CD4-positive, alpha-beta T cell treated with Interleukin-17A for 4 hours (primary cell): Measurements from ENCODE around the gene DNAAF1.
"Not testable (repeated sequence)": the region's sequence is repeated elsewhere in the genome, so short reads cannot be mapped to it uniquely, and the experiment has no call there.

Experiments
- DNase-seq: peaks from one replicate; pipeline ENCODE4 v3.0.0-alpha.2; 2020; ENCODE audit warnings: mixed read lengths

Gene DNAAF1

DNA sequence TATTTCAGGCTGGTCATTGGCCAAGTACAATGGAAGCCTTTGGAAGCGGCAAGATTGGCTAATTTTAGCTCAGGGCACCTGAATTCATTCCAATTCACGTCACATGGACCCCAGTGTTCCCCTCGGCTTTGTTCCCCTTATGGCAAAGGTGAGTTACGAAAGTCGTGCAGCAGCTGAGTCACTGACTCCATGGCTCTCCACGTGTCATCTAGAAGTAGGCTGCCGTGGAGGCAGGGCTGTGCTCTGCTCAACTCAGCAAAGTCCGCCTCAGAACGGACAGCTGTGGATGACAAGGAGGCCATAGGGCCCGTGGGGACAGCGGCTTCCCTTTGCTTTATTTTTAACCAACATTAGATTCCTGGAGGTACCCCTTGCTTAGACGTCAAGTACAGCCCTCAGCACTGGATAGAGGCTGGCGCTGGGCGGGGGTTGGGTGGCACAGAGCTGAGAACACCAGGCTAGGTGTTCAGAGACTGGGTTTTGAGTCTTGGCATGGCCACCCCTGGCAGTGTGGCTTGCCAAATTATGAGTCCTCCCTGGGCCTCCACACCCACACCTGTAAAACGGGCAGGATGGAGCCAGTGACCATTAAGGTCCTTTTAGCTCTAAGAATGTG is 69.5 kb downstream of the DNAAF1 start:
- DNase-seq, result no peak

DNA sequence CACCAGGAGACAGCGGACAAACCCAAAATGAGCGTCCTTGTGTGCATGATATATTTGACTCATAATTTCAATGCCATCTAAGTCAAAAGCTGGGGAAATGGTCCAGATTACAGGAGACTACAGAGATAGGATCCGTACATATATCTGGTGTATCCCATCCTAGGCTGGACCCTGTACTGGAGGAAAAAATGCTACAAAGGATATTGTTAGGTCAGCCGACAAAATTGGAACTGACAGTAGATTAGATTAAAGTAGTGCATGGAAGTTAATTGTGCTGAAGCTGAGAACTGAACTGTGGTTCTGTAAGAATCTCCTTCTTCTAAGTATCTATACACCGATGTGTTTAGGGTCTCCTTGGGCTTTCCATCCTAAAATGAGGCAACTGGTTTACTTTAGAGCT is 70.4 kb downstream of the DNAAF1 start:
- DNase-seq, result no peak

DNA sequence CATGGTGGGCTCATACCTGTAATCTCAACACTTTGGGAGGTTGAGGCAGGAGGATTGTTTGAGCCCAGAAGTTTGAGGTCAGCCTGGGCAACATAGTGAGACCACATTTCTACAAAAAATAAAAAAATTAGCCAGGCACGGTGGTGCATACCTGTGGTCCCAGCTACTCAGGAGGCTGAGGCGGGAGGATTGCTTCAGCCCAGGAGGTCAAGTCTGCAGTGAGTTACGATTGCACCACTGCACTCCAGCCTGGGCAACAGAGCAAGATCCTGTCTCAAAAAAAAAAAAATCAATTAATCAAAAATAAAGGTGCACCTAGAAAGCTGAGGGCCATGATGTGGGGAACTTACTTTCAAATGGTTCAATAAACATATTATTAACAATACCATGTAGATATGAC is 71.0 kb downstream of the DNAAF1 start:
- not testable (repeated sequence) for DNase-seq

DNA sequence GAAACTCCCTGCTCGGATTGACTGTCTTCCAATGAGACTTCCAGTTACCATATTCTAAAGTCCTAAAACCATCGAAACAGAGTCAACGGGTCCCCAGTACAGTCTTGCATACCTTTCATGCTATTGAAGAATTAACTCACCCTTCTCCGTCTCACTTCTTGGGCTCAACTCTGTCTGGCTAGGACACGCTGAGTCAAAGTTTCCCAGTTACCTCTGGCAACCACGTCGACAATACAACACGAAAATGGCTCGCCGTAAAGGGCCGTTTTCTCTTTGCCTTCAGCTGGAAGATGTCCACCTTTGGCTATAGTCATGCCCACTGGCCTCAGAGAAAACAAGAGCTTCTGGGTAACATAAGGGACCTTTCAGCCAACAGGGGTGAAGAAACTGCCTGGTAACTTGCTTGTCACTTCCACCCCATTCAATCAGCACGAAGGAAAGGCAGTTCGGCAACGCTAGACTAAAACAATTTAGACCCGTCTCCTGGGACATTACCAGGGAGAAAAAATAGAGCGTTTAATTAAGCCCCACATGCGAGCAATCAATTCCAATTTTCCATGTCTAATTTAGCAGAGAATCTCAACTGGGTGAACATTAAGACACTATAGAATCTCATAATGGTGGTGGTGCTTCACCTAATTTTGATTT is 73.2 kb downstream of the DNAAF1 start:
- no peak for DNase-seq

DNA sequence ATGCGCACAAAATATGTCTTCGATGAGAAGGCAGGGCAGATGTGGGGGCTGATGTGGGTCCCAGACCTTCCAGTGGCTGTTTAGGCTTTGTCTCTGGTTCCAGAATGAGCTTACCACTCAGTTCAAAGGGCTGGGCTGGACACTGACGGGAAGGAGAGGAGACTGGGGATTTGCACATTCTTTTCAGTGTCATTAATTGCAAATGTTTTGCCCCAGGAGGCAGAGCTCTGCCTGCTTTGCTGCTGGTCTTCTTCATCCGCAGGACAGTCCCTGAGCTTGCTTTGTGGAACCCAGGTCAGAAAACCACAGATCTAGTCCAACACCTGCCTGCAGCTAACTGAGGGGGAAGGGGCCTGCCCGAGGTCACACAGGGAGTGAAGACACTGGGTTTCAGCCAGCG is 73.8 kb downstream of the DNAAF1 start:
- DNase-seq, result no peak

DNA sequence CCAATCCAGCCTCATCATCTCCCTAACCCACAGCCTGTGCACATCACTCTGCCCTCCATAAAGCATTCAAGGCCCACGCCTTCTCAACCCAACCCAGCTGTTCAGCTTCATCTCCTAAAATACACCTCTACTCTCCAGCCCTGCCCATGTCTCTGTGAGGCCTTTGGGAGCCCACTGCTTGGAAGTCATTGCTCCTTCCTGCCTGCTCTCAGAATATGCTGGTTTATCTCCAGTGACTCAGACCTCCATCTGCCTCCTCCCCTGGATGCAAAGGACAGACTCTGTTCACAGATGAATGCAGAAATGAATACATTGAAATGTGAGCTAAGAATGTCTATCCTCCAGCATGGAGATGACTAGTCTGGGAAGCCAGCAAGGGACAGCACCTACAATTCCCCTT is 75.7 kb downstream of the DNAAF1 start:
- no peak for DNase-seq

DNA sequence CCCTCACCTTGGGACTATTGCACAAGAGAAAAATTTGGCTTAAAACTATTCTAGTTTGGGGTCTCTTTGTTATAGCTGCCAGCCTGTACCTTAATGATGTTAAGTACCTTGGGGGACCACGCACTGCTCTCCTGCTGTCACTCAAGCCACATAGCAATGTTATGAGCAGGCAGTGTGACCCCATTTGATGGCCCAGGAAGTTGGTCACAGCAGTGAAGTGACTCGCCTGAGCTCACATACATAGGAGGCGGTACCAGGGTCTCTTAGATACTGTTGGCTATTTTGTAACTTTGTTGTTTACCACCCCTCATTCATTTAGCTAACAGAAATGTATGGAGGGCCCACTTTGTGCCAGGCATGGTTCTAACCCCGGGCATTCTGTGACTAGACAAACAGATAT is 78.3 kb downstream of the DNAAF1 start:
- DNase-seq, result no peak

DNA sequence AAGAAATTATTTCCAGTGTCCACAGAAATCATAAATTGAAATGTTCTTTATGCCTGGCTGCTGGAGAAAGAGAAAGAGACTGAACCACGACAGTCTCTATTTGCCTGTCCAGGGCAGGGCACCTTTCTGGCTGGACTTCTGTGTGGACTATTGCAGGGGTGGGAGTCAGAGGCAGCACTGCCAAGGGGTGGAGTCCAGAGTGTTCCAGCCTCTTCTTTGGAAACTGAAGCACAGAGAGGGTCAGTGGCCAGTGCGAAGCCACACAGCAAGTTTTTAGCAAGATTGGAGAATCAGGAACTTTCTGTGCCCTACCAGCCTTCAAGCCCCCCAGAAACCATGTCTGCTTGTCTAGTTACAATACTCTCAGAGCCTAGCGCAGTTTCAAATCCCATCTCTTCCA is 79.4 kb downstream of the DNAAF1 start:
- DNase-seq, result no peak

DNA sequence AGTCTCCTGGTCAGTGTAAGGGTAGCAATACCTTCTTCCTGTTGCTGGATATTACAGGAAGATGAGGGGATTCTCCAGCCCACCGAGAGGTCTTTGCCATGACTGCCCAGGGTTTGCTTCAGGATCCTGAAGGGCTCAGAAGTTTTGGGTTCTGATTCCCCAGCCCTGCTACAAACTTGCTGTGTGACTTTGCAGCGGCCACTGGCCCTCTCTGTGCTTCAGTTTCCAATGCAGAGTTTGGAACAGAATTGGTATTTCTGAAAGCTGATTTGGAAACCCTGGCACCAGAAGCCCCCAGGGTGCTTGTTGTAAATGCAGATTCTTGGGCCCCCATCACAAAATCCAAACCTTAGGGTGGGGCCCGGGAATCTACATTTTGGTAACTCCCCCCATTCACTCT is 80.0 kb downstream of the DNAAF1 start:
- DNase-seq, result no peak

DNA sequence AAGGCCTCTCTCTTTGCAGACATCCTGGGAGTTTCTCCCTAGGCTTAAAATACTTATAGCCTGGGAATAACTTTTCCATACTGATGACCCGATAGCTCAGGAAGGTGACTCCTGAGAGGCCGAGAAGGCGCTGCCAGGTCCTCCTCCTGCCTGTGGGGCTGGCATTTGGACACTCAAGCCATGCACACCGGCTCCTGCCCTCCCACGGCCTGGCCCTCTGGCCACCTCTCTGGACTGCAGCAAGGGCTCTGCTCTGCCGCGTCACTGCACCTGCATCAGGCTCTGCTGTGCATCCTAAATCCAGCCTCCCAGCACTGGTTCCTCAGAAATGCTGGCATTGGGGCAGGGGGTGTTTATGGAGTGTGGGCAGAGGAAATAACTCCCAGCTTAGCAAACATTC is 80.5 kb downstream of the DNAAF1 start:
- no peak for DNase-seq

DNA sequence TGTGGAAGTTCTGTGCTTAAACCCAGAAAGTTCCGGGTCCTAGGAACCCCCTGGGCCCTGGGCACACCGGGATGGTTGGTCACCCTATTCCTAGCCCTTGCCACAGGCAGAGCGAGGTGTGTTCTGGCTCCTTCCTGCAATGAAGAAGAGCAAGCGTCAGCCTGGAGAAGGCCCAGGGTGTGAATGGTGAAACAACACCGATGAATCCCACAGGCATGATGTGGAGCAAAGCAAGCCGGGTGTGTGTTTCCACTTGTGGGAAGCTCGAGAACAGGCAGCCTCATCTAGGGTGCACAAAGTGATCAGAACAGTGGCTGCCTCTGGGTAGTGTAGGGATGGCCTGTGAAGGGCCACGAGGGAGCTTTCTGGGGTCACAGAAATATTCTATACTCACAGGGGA is 80.9 kb downstream of the DNAAF1 start:
- no peak for DNase-seq
